CD4-positive, alpha-beta T cell treated with Interleukin-6 at 100 ng/mL for 8 hours (primary cell): ENCODE results near the gene GPD1.
"Not testable (repeated sequence)": the region's sequence is repeated elsewhere in the genome, so short reads cannot be mapped to it uniquely, and the experiment has no call there.

ENCODE experiments used
- DNase-seq: peaks from one replicate; pipeline ENCODE4 v3.0.0-alpha.2; 2020; ENCODE audit warnings: mixed read lengths, low spot score

The GPD1 gene

GRCh38 chr12:50127546-50127945 is 23.7 kb downstream of the GPD1 start:
- DNase-seq = no peak

- DNase-seq = no peak
Observed at GRCh38 chr12:50129290-50129689, 25.5 kb downstream of the GPD1 start.

GRCh38 chr12:50132505-50133135 is 28.8 kb downstream of the GPD1 start:
- DNase-seq = peak; percentile 37

- no peak for DNase-seq
Observed at GRCh38 chr12:50142993-50143392, 39.2 kb downstream of the GPD1 start.

GRCh38 chr12:50145439-50145838 is 41.6 kb downstream of the GPD1 start:
- DNase-seq = no peak

- DNase-seq = no peak
Observed at GRCh38 chr12:50147281-50147680, 43.5 kb downstream of the GPD1 start.

- DNase-seq = not testable (repeated sequence)
Observed at GRCh38 chr12:50148011-50148410, 44.2 kb downstream of the GPD1 start.

- DNase-seq = no peak
Observed at GRCh38 chr12:50149311-50149710, 45.5 kb downstream of the GPD1 start.

GRCh38 chr12:50151047-50151687 is 47.4 kb downstream of the GPD1 start:
- DNase-seq = no peak

- DNase-seq = not testable (repeated sequence)
Observed at GRCh38 chr12:50154947-50155346, 51.1 kb downstream of the GPD1 start.

GRCh38 chr12:50156641-50157040 is 52.8 kb downstream of the GPD1 start:
- no peak for DNase-seq

GRCh38 chr12:50157259-50157658 is 53.5 kb downstream of the GPD1 start:
- no peak for DNase-seq

- DNase-seq = no peak
Observed at GRCh38 chr12:50160643-50161042, 56.8 kb downstream of the GPD1 start.
